H9 (cell line): ENCODE data around the gene AP3D1. TPM values are rescaled to one million over a fixed set of nuclear protein-coding genes. Genes with fewer than 3 reads are reported as not detected.
A peak's percentile ranks its signal among the peaks of the same experiment; 100 is the strongest.

Experiments used
- DNase-seq: peaks from one replicate; pipeline ENCODE4 v3.0.0-alpha.2; 2017
- H2AFZ ChIP-seq: one replicate; pipeline ENCODE4 v1.6.1; 2013; ENCODE audit warnings: mild to moderate bottlenecking, low read length, control low read depth, moderate library complexity
- H2AK5ac ChIP-seq: 2 replicates; pipeline ENCODE4 v1.6.1; 2013; ENCODE audit warnings: low read length, control low read depth, mixed read lengths; ENCODE audit not compliant: insufficient read length
- H2BK120ac ChIP-seq: one replicate; pipeline ENCODE4 v1.6.1; 2013; ENCODE audit warnings: low read depth, mild to moderate bottlenecking, low read length, control low read depth, inconsistent platforms; ENCODE audit not compliant: poor library complexity, severe bottlenecking
- H2BK12ac ChIP-seq: 2 replicates; pipeline ENCODE4 v1.6.1; 2013; ENCODE audit warnings: low read length, control low read depth, mixed read lengths, low read depth; ENCODE audit not compliant: insufficient read length
- H2BK15ac ChIP-seq: 2 replicates; pipeline ENCODE4 v1.6.1; 2013; ENCODE audit warnings: low read depth, low read length, control low read depth
- H2BK20ac ChIP-seq: one replicate; pipeline ENCODE4 v1.6.1; 2013; ENCODE audit warnings: low read depth, mild to moderate bottlenecking, low read length, control low read depth, inconsistent platforms; ENCODE audit not compliant: poor library complexity, severe bottlenecking
- H2BK5ac ChIP-seq: 2 replicates; pipeline ENCODE4 v1.6.1; 2013; ENCODE audit warnings: low read length, control low read depth, mixed read lengths; ENCODE audit not compliant: insufficient read length
- H3K14ac ChIP-seq: 2 replicates; pipeline ENCODE4 v1.6.1; 2013; ENCODE audit warnings: low read length, control low read depth; ENCODE audit not compliant: insufficient read depth
- H3K18ac ChIP-seq: 2 replicates; pipeline ENCODE4 v1.6.1; 2013; ENCODE audit warnings: low read depth, mild to moderate bottlenecking, mixed read lengths, low read length, control low read depth; ENCODE audit not compliant: insufficient read length
- H3K23ac ChIP-seq: 2 replicates; pipeline ENCODE4 v1.6.1; 2013; ENCODE audit warnings: low read length, control low read depth, mixed read lengths, low read depth; ENCODE audit not compliant: insufficient read length
- H3K23me2 ChIP-seq: 2 replicates; pipeline ENCODE4 v1.6.1; 2013; ENCODE audit warnings: low read depth, mild to moderate bottlenecking, mixed read lengths, low read length, control low read depth; ENCODE audit not compliant: insufficient read length, poor library complexity, severe bottlenecking
- H3K27ac ChIP-seq: 2 replicates; pipeline ENCODE4 v1.5.1; 2013; ENCODE audit warnings: low read length, control low read depth, mixed read lengths, low read depth; ENCODE audit not compliant: insufficient read length
- H3K27me3 ChIP-seq: 2 replicates; pipeline ENCODE4 v1.6.1; 2013; ENCODE audit warnings: low read length, control low read depth, inconsistent platforms; ENCODE audit not compliant: insufficient read depth
- H3K4ac ChIP-seq: 2 replicates; pipeline ENCODE4 v1.6.1; 2013; ENCODE audit warnings: low read depth, mild to moderate bottlenecking, control low read depth, inconsistent platforms, low read length, moderate library complexity
- H3K4me1 ChIP-seq: 2 replicates; pipeline ENCODE4 v1.6.1; 2013; ENCODE audit warnings: low read length, control low read depth, inconsistent platforms; ENCODE audit not compliant: insufficient read depth
- H3K4me2 ChIP-seq: 2 replicates; pipeline ENCODE4 v1.6.1; 2013; ENCODE audit warnings: low read length, control low read depth, mixed read lengths; ENCODE audit not compliant: insufficient read length, insufficient read depth
- H3K56ac ChIP-seq: 2 replicates; pipeline ENCODE4 v1.6.1; 2013; ENCODE audit warnings: low read depth, mild to moderate bottlenecking, mixed read lengths, low read length, control low read depth; ENCODE audit not compliant: insufficient read length
- H3K79me1 ChIP-seq: 2 replicates; pipeline ENCODE4 v1.6.1; 2013; ENCODE audit warnings: low read depth, mild to moderate bottlenecking, moderate library complexity, low read length, control low read depth, inconsistent platforms; ENCODE audit not compliant: insufficient read depth, poor library complexity, severe bottlenecking
- H3K79me2 ChIP-seq: 2 replicates; pipeline ENCODE4 v1.6.1; 2013; ENCODE audit warnings: low read length, control low read depth, inconsistent platforms; ENCODE audit not compliant: insufficient read depth
- H3K9ac ChIP-seq: 2 replicates; pipeline ENCODE4 v1.6.1; 2013; ENCODE audit warnings: low read length, control low read depth, mixed read lengths; ENCODE audit not compliant: insufficient read length; ENCODE audit errors: extremely low read depth
- H3K9me3 ChIP-seq: one replicate; pipeline ENCODE4 v1.6.1; 2013; ENCODE audit warnings: low read depth, low read length, inconsistent platforms; ENCODE audit not compliant: control insufficient read depth
- H3T11ph ChIP-seq: one replicate; pipeline ENCODE4 v1.6.1; 2013; ENCODE audit warnings: mild to moderate bottlenecking, low read length, control low read depth, inconsistent platforms
- H4K20me1 ChIP-seq: one replicate; pipeline ENCODE4 v1.6.1; 2013; ENCODE audit not compliant: control insufficient read depth, insufficient read length, insufficient read depth
- H4K5ac ChIP-seq: 2 replicates; pipeline ENCODE4 v1.6.1; 2013; ENCODE audit warnings: low read depth, mild to moderate bottlenecking, mixed read lengths, low read length, control low read depth; ENCODE audit not compliant: insufficient read length
- H4K8ac ChIP-seq: replicated peaks from 2 replicates; pipeline ENCODE4 v1.6.1; 2013; ENCODE audit warnings: low read length, control low read depth, mixed read lengths, low read depth; ENCODE audit not compliant: insufficient read length
- H4K91ac ChIP-seq: 2 replicates; pipeline ENCODE4 v1.6.1; 2013; ENCODE audit warnings: low read depth, mild to moderate bottlenecking, moderate library complexity, mixed read lengths, low read length, control low read depth; ENCODE audit not compliant: insufficient read length
- H3K27ac Mint-ChIP-seq, 3 experiments: 2 replicates in 2 of 3; 3 replicates in 1 of 3; pipeline ENCODE4 v1.8.0; 2020 to 2021; ENCODE audit warnings: mixed read lengths in 3 of 3, mild to moderate bottlenecking in 1 of 3, moderate library complexity in 1 of 3
- H3K27me3 Mint-ChIP-seq: 2 replicates; pipeline ENCODE4 v1.8.0; 2021; ENCODE audit warnings: low read depth, mild to moderate bottlenecking, moderate library complexity, mixed read lengths
- H3K36me3 Mint-ChIP-seq, 3 experiments: 2 replicates in 2 of 3; 3 replicates in 1 of 3; pipeline ENCODE4 v1.8.0; 2020 to 2021; ENCODE audit warnings: low read depth in 3 of 3, mixed read lengths in 3 of 3; ENCODE audit not compliant: insufficient read depth in 1 of 3
- H3K4me1 Mint-ChIP-seq, 2 experiments: 2 replicates each; pipeline ENCODE4 v1.8.0; 2020; ENCODE audit warnings: mixed read lengths in 2 of 2
- H3K4me3 Mint-ChIP-seq, 2 experiments: 2 replicates in 1 of 2; 3 replicates in 1 of 2; pipeline ENCODE4 v1.8.0; 2020 to 2021; ENCODE audit warnings: mild to moderate bottlenecking in 2 of 2, mixed read lengths in 2 of 2, moderate library complexity in 1 of 2
- H3K9me3 Mint-ChIP-seq, 2 experiments: 2 replicates in 1 of 2; 3 replicates in 1 of 2; pipeline ENCODE4 v1.8.0; 2020; ENCODE audit warnings: mild to moderate bottlenecking in 2 of 2, mixed read lengths in 2 of 2, moderate library complexity in 1 of 2
- WGBS: extraction: QIAGEN DNeasy Blood & Tissue Kit; methylation state at CpG from one replicate; pipeline ENCODE4 v1.1.7; 2013; ENCODE audit warnings: missing lambda C conversion rate, low lambda C conversion rate, mixed read lengths; ENCODE audit not compliant: insufficient read length; ENCODE audit errors: extremely low coverage; 5-methylcytosine and 5-hydroxymethylcytosine counted together
- total RNA-seq: library from RNA; stranded (reverse); gene quantifications from 2 replicates; pipeline ENCODE4 v1.2.1, GENCODE V29; 2021
- TF ChIP-seq, protein P1 (sequence below): fragments of 200-600 bp; sonication (generic); conservative IDR thresholded peaks from 3 replicates; pipeline ENCODE4 v1.8.0; 2021; ENCODE audit warnings: antibody characterized with exemption, mild to moderate bottlenecking

Gene AP3D1
- total RNA-seq, 1 experiment from 2014 or later: 142 TPM

DNA sequence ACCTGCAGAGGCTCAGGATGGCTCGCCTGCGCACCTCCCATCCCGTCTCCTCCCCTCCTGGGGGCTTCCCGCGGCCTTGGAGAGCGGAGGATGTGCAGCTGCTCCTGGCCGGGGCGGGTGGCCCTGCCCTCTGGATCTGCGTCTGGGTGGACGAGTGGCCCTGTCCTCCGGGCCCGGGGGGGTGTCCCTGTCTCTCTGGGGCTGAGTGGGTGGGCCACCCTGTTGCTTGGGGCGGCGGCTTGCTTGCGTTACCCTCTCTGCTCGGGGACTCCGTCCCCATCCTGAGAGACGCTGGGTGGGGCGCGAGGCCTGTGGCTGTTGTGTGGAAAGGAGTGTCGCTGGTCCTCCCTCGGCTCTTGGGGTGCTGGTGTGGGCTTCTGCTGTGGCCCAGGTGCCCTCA lies 47.0 kb upstream of the AP3D1 start:
- H3K27ac ChIP-seq: no peak overlapping the region
- H3K4me2 ChIP-seq: no peak overlapping the region
- no peaks in the 10 kb centered on the region; the same call in 1 of the 2 replicates for H3K27me3 Mint-ChIP-seq
- H2BK15ac ChIP-seq: no peak overlapping the region
- H2AK5ac ChIP-seq: no peak overlapping the region
- H2AFZ ChIP-seq: no peak overlapping the region
- no peak overlapping the region for H3K56ac ChIP-seq
- no peaks in the 10 kb centered on the region for H3K27me3 ChIP-seq
- no peaks in the 10 kb centered on the region for H3K9me3 ChIP-seq
- no peaks in the 10 kb centered on the region for H3K79me1 ChIP-seq
- H4K5ac ChIP-seq: no peak overlapping the region
- H3K4me1 ChIP-seq: no peaks in the 10 kb centered on the region
- H3K36me3 Mint-ChIP-seq: peaks cover 19 to 36% (median 33%) of the 10 kb centered on the region in 3 experiments
- no peak overlapping the region for H2BK20ac ChIP-seq
- no peak overlapping the region for H4K8ac ChIP-seq
- TF ChIP-seq, protein P1, sequence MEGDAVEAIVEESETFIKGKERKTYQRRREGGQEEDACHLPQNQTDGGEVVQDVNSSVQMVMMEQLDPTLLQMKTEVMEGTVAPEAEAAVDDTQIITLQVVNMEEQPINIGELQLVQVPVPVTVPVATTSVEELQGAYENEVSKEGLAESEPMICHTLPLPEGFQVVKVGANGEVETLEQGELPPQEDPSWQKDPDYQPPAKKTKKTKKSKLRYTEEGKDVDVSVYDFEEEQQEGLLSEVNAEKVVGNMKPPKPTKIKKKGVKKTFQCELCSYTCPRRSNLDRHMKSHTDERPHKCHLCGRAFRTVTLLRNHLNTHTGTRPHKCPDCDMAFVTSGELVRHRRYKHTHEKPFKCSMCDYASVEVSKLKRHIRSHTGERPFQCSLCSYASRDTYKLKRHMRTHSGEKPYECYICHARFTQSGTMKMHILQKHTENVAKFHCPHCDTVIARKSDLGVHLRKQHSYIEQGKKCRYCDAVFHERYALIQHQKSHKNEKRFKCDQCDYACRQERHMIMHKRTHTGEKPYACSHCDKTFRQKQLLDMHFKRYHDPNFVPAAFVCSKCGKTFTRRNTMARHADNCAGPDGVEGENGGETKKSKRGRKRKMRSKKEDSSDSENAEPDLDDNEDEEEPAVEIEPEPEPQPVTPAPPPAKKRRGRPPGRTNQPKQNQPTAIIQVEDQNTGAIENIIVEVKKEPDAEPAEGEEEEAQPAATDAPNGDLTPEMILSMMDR: no peak
- peak overlapping the region; percentile 75 for H4K91ac ChIP-seq
- H3T11ph ChIP-seq: no peak overlapping the region
- no peak overlapping the region for H2BK5ac ChIP-seq
- peaks cover 2% of the 10 kb centered on the region; the same call in 1 of the 2 replicates for H3K79me2 ChIP-seq
- H3K9me3 Mint-ChIP-seq: peaks cover 0 to 8% of the 10 kb centered on the region in 2 experiments; a peak in 1 of 5 replicates
- peaks cover 3 to 6% of the 10 kb centered on the region in 2 experiments; a peak in 3 of 4 replicates for H3K4me1 Mint-ChIP-seq
- no peak overlapping the region for H2BK120ac ChIP-seq
- no peak overlapping the region; the same call in 1 of the 2 replicates for H3K4ac ChIP-seq
- H3K23ac ChIP-seq: no peak overlapping the region
- H2BK12ac ChIP-seq: no peak overlapping the region
- H3K9ac ChIP-seq: no peak overlapping the region
- no peak for DNase-seq
- H3K27ac Mint-ChIP-seq: peak overlapping the region; percentile 71 to 90 (median 89); a peak in 5 of 7 replicates
- H3K18ac ChIP-seq: no peak overlapping the region
- H4K20me1 ChIP-seq: peaks cover 5% of the 10 kb centered on the region
- WGBS: no CpG with 5 or more reads among the region's 22 CpGs
- no peak overlapping the region for H3K14ac ChIP-seq
- H3K23me2 ChIP-seq: no peaks in the 10 kb centered on the region
- no peak overlapping the region for H3K4me3 Mint-ChIP-seq
